IMR-90 (cell line): ENCODE measurements around the gene ALKAL2. TPM values are rescaled to one million over a fixed set of nuclear protein-coding genes. Genes with fewer than 3 reads are reported as not detected.

Source experiments
- ATAC-seq: fragments of 200-7000 bp; cut with Tn5 transposase; 2 replicates; pipeline ENCODE4 v1.9.1; 2020; ENCODE audit warnings: low read depth, mild to moderate bottlenecking, moderate library complexity
- BruUV-seq: library from RNA; stranded (reverse); fragments of 400-500 nt; replicated peaks from 2 replicates; lab custom pipeline; 2021; lab: Mats Ljungman, UMichigan
- CTCF ChIA-PET: fragments of 300-600 bp; formaldehyde crosslinking; extraction: SDS; loops from one replicate; lab custom pipeline; 2021; ENCODE audit warnings: antibody characterized with exemption; lab: Yijun Ruan, JAX
- POLR2A ChIA-PET: fragments of 300-600 bp; sonication (Branson Sonifier 250); formaldehyde crosslinking; loops from one replicate; lab custom pipeline; 2022; ENCODE audit warnings: antibody characterized with exemption; ENCODE audit not compliant: unreplicated experiment; lab: Charles Lee
- DNase-seq: peaks from one replicate; pipeline ENCODE4 v3.0.0; 2013
- H2AFZ ChIP-seq: replicated peaks from 2 replicates; pipeline ENCODE3; 2013; ENCODE audit warnings: low read length, mild to moderate bottlenecking; ENCODE audit not compliant: poor library complexity
- H2AK5ac ChIP-seq: 2 replicates; pipeline ENCODE4 v1.6.1; 2013; ENCODE audit warnings: low read depth, low read length, inconsistent platforms
- H2AK9ac ChIP-seq: replicated peaks from 2 replicates; pipeline ENCODE3; 2013; ENCODE audit warnings: mild to moderate bottlenecking, low read depth, low read length, moderate library complexity; ENCODE audit not compliant: poor library complexity
- H2BK120ac ChIP-seq: 2 replicates; pipeline ENCODE4 v1.6.1; 2013; ENCODE audit warnings: low read depth, low read length, inconsistent platforms
- H2BK15ac ChIP-seq: 3 replicates; pipeline ENCODE4 v1.6.1; 2013; ENCODE audit warnings: low read depth, low read length, inconsistent platforms
- H2BK20ac ChIP-seq: 2 replicates; pipeline ENCODE4 v1.6.1; 2013; ENCODE audit warnings: low read depth, mild to moderate bottlenecking, inconsistent platforms, low read length, moderate library complexity
- H2BK5ac ChIP-seq: 2 replicates; pipeline ENCODE4 v1.6.1; 2013; ENCODE audit warnings: mild to moderate bottlenecking, low read depth, low read length, inconsistent platforms; ENCODE audit not compliant: poor library complexity, severe bottlenecking
- H3K14ac ChIP-seq: replicated peaks from 2 replicates; pipeline ENCODE4 v1.6.1; 2013; ENCODE audit warnings: low read depth, low read length, inconsistent platforms
- H3K18ac ChIP-seq: 2 replicates; pipeline ENCODE4 v1.6.1; 2013; ENCODE audit warnings: low read depth, low read length, control low read depth
- H3K23ac ChIP-seq: 2 replicates; pipeline ENCODE4 v1.6.1; 2013; ENCODE audit warnings: low read depth, low read length, inconsistent platforms
- H3K27ac ChIP-seq: 2 replicates; pipeline ENCODE4 v1.5.1; 2013; ENCODE audit warnings: mild to moderate bottlenecking, control low read depth, low read length; ENCODE audit not compliant: insufficient read depth
- H3K27me3 ChIP-seq: 2 replicates; pipeline ENCODE4 v1.6.1; 2013; ENCODE audit warnings: low read length; ENCODE audit not compliant: control insufficient read depth, insufficient read depth
- H3K36me3 ChIP-seq: 2 replicates; pipeline ENCODE4 v1.6.1; 2013; ENCODE audit warnings: low read length, mixed read lengths; ENCODE audit not compliant: control insufficient read depth, insufficient read depth
- H3K4ac ChIP-seq: 2 replicates; pipeline ENCODE4 v1.6.1; 2013; ENCODE audit warnings: low read depth, low read length, inconsistent platforms
- H3K4me1 ChIP-seq: 2 replicates; pipeline ENCODE4 v1.6.1; 2013; ENCODE audit warnings: low read length, mixed read lengths; ENCODE audit not compliant: control insufficient read depth, insufficient read depth
- H3K4me2 ChIP-seq: 2 replicates; pipeline ENCODE4 v1.6.1; 2013; ENCODE audit warnings: low read depth, mild to moderate bottlenecking, control low read depth, low read length, moderate library complexity
- H3K4me3 ChIP-seq: 2 replicates; pipeline ENCODE4 v1.5.1; 2013; ENCODE audit warnings: low read depth, mild to moderate bottlenecking, control low read depth, low read length, moderate library complexity; ENCODE audit not compliant: insufficient read depth
- H3K56ac ChIP-seq: 2 replicates; pipeline ENCODE4 v1.6.1; 2013; ENCODE audit warnings: low read length, inconsistent platforms; ENCODE audit not compliant: insufficient read depth; ENCODE audit errors: extremely low read depth
- H3K79me1 ChIP-seq, 2 experiments: 2 replicates each; pipeline ENCODE4 v1.6.1; 2013; ENCODE audit warnings: low read length in 2 of 2, inconsistent platforms in 1 of 2, low read depth in 1 of 2
- H3K9ac ChIP-seq: 2 replicates; pipeline ENCODE4 v1.6.1; 2013; ENCODE audit warnings: low read depth, low read length, control low read depth
- H3K9me1 ChIP-seq: 2 replicates; pipeline ENCODE4 v1.6.1; 2013; ENCODE audit warnings: low read length, inconsistent platforms; ENCODE audit not compliant: insufficient read depth
- H3K9me3 ChIP-seq: 2 replicates; pipeline ENCODE4 v1.6.1; 2013; ENCODE audit warnings: low read length; ENCODE audit not compliant: control insufficient read depth, insufficient read depth
- H4K20me1 ChIP-seq: 2 replicates; pipeline ENCODE4 v1.6.1; 2013; ENCODE audit warnings: low read length, inconsistent platforms; ENCODE audit not compliant: insufficient read depth
- H4K5ac ChIP-seq: 2 replicates; pipeline ENCODE4 v1.6.1; 2013; ENCODE audit warnings: mild to moderate bottlenecking, low read depth, low read length, control low read depth
- H4K8ac ChIP-seq, 2 experiments: 2 replicates each; pipeline ENCODE4 v1.6.1; 2013; ENCODE audit warnings: low read depth in 2 of 2, low read length in 2 of 2, control low read depth in 1 of 2, inconsistent platforms in 1 of 2
- H4K91ac ChIP-seq: 2 replicates; pipeline ENCODE4 v1.6.1; 2013; ENCODE audit warnings: low read depth, low read length, inconsistent platforms; ENCODE audit not compliant: insufficient read depth
- CEBPB ChIP-seq: IDR thresholded peaks from 2 replicates; pipeline ENCODE4 v1.6.1; 2012; ENCODE audit warnings: low read depth, low read length, improper control_type of control experiment
- MAZ ChIP-seq: IDR thresholded peaks from 2 replicates; pipeline ENCODE4 v1.6.1; 2012; ENCODE audit warnings: low read depth, mild to moderate bottlenecking, low read length, improper control_type of control experiment, moderate library complexity, borderline replicate concordance
- MXI1 ChIP-seq: IDR thresholded peaks from 2 replicates; pipeline ENCODE4 v1.6.1; 2012; ENCODE audit warnings: low read depth, mild to moderate bottlenecking, low read length, moderate library complexity, borderline replicate concordance
- RCOR1 ChIP-seq: IDR thresholded peaks from 2 replicates; pipeline ENCODE4 v1.6.1; 2012; ENCODE audit warnings: mild to moderate bottlenecking, low read length, improper control_type of control experiment; ENCODE audit not compliant: insufficient replicate concordance
- WGBS, 2 experiments: methylation state at CpG; one replicate each; pipeline versions ENCODE4 v1.1.5 to v1.1.7; 2013; ENCODE audit warnings: missing lambda C conversion rate in 2 of 2; ENCODE audit not compliant: insufficient read length in 1 of 2; ENCODE audit errors: extremely low coverage in 2 of 2; 5-methylcytosine and 5-hydroxymethylcytosine counted together
- dilution Hi-C: fragments of 300-500 bp; cut with HindIII; formaldehyde crosslinking; loops from one replicate; pipeline ENCODE4 v1.14.3; 2018; ENCODE audit warnings: low sequenced_read_pairs; ENCODE audit not compliant: unreplicated experiment
- in situ Hi-C: fragments of 300-500 bp; cut with MboI; formaldehyde crosslinking; loops from 3 replicates; pipeline ENCODE4 v1.14.3; 2019; ENCODE audit warnings: low sequenced_read_pairs, inconsistent platforms, mixed read lengths
- intact Hi-C: fragments of 100-400 bp; cut with micrococcal nuclease; formaldehyde crosslinking; loops from 2 replicates; pipeline ENCODE4 v1.10.0; 2022
- polyA plus RNA-seq, 3 experiments: library from polyadenylated mRNA; depleted of rRNA; stranded (reverse); fragments of >200 nt; gene quantifications; 2 replicates each; pipeline ENCODE4 v1.2.3, GENCODE V29; 2012; ENCODE audit warnings: low replicate concordance in 1 of 3
- total RNA-seq: library from RNA; depleted of rRNA; stranded (reverse); fragments of >200 nt; gene quantifications from 2 replicates; pipeline ENCODE4 v1.2.3, GENCODE V29; 2012

The ALKAL2 gene
- total and polyA plus RNA-seq, 2 of the 4 experiments (the other 2 are of a cell fraction), result not detected

GRCh38 chr2:282371-283263 lies 5.3 kb downstream of the ALKAL2 start:
- DNase-seq, result no peak
- Histone ChIP-seq H3K27me3 (peaks cover 7% of the 10 kb centered on the region; the same call in 1 of the 2 replicates), H3K36me3 (peaks cover 18% of the 10 kb centered on the region), H2AFZ (no peak overlapping the region), H4K91ac (no peak overlapping the region), H3K4me2 (no peak overlapping the region), H2BK15ac (no peak overlapping the region), H3K56ac (no peak overlapping the region), H3K9me3 (no peaks in the 10 kb centered on the region), H3K18ac (no peak overlapping the region), H3K4me3 (no peak overlapping the region), H4K5ac (no peak overlapping the region), H3K27ac (no peak overlapping the region), H2AK5ac (no peak overlapping the region), H2AK9ac (no peak overlapping the region), H3K9ac (no peak overlapping the region), H3K79me1 (peaks cover 0 to 9% of the 10 kb centered on the region in 2 experiments; a peak in 3 of 4 replicates), H3K23ac (no peak overlapping the region), H3K4me1 (peaks cover 7% of the 10 kb centered on the region), H2BK120ac (no peak overlapping the region), H2BK5ac (no peak overlapping the region), H3K9me1 (peaks cover 13% of the 10 kb centered on the region; the same call in 1 of the 2 replicates), H2BK20ac (no peak overlapping the region), H3K14ac (no peak overlapping the region), H3K4ac (no peak overlapping the region), H4K8ac (no peak overlapping the region), H4K20me1 (no peaks in the 10 kb centered on the region)
- dilution Hi-C loops, result no loop called here
- WGBS, 2 experiments, result 100% methylated on average over 3 of the region's 12 CpGs; no CpG with 5 or more reads in 1 of the 2 experiments
- intact Hi-C loops, result no loop called here
- ATAC-seq, result no peak
- CTCF ChIA-PET, result interaction anchor here (0.6 to 1.0 kb wide), 2 partner anchors 9 to 423 kb away, joined by 3 to 4 read pairs; no protein-coding TSS in a partner anchor
- POLR2A ChIA-PET, result no interaction called here
- in situ Hi-C loops, result no loop called here
- TF ChIP-seq MXI1 (no peak), RCOR1 (no peak), CEBPB (no peak), MAZ (no peak)
- no TSS peak for BruUV-seq
